Iris pigment epithelial cell (primary cell): ENCODE results near the gene KIF4B.
"Not testable (repeated sequence)": the region's sequence is repeated elsewhere in the genome, so short reads cannot be mapped to it uniquely, and the experiment has no call there.

Experiments
- DNase-seq: peaks from one replicate; pipeline ENCODE4 v3.0.0-alpha.2; 2011; ENCODE audit warnings: low read depth

Gene KIF4B

DNA sequence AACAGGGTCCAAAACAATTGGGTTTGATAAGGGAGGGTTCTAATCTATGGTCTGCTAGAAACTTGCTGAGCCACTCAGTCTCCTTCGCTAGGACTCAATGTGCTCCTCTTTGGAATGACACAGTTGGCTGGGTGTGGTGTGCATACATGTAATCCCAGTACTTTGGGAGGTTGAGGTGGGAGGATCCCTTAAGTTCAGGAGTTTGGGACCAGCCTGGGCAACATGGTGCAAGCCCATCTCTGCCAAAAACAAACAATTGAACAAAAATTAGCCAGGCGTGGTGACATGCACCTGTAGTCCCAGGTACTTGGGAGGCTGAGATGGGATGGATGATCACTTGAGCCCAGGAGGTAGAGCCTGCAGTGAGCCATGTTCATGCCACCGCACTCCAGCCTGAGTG lies 2.7 kb upstream of the KIF4B start:
- no peak for DNase-seq

DNA sequence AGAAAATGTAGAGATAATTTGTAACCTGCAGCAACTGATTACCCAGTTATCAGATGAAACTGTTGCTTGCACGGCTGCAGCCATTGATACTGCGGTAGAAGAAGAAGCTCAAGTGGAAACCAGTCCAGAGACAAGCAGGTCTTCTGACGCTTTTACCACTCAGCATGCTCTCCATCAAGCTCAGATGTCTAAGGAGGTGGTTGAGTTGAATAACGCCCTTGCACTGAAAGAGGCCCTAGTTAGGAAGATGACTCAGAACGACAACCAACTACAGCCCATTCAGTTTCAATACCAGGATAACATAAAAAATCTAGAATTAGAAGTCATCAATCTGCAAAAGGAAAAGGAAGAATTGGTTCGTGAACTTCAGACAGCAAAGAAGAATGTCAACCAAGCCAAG lies 1.7 kb downstream of the KIF4B start:
- no peak for DNase-seq

- no peak for DNase-seq
Observed at GRCh38 chr5:155017610-155018009, 4.1 kb downstream of the KIF4B start.

DNA sequence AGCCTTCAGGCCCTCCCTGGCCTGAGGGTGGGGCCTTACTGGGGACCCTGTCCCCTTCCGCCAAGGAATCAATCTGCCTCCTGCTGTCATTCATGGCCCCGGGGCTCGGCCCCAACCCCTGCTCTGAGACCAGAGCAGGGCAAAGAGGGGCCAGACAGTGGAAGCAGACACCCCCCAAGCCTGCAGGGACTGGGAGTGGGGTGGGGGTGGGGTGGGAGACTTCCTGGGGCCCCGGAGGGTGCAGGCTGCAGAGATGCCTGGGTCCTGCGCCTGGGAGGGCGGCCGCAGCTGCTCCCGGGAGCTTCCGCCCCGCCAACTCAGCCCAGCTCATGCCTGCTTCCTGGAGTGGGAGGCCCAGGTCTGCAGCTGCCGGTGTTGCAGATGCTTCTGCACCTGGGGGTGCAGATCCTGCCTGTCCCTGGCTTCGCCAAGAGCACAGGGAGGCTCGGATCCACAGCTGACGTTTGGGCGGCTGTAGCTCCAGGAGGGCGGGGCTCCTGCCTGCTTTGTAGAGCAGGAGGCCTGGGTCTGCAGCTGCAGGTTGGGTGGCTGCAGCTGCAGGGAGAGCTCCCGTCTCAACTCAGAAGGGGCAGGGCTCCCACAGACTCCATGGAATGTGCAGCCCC lies 6.2 kb downstream of the KIF4B start:
- DNase-seq = no peak

- no peak for DNase-seq
Observed at GRCh38 chr5:155021842-155022241, 8.3 kb downstream of the KIF4B start.

DNA sequence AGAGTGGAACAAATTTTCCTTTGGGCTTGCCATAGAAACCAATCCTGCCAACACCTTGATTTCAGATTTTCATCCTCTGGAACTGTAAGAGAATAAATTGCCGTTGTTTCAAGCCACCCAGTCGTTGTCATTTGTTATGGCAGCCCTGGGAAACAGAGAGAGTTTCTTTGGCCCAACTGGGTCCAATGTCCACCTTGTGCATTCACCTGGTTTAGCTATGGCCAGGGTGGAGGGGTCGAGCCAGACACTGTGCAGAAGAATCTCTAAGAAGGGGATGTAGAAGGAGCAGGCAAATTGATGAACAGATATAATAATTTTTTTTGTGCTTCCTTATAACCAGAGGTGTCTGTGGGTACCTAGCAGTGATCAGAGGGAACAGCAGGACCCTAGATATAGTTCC lies 9.8 kb downstream of the KIF4B start:
- no peak for DNase-seq

DNA sequence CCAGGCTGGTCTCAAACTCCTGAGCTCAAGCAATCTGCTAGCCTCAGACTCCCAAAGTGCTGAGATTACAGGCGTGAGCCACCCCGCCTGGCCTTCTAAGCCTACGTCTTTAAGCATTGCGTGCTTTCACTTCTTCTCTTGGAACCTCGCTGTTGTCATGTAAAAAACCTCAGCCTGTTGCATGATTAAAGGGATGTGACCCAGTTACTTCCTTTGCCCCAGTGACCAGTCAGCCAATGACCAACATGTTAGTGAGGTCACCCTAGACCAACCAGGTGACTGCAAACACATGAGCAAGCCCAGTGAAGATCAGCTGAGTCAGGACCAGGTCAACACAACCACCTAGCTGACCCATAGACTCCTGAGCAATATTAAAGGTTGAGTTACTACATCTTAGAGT lies 10.5 kb downstream of the KIF4B start:
- no peak for DNase-seq

- DNase-seq = no peak
Observed at GRCh38 chr5:155025895-155026294, 12.3 kb downstream of the KIF4B start.

DNA sequence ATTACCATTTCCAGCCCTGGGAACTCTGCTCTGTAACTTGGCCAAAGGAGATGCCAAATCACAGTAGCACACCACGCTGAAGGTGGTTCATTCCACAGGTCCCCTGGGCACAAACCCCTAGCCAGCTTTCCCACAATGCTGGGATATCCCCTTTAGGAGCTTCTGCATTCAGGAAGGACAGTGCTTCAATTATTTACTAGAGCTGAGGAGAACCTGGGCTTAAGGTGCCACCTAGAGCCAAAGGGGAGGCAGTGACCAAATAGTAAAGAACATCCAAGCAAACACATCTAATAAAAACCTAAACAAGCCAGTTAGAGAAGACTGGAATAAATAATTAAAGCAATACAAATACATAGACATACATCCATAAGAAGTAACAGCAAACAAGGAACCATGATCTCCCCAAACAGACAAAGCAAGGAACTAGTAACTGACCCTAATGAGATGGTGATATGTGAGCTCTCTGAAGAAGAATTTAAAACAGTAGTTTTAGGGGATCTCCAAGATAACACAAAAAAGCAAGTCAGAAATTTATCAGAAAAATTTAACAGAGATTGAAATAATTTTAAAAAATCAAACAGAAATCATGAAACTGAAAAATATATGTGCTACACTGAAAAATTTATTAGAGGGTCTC lies 14.6 kb downstream of the KIF4B start:
- no peak for DNase-seq

DNA sequence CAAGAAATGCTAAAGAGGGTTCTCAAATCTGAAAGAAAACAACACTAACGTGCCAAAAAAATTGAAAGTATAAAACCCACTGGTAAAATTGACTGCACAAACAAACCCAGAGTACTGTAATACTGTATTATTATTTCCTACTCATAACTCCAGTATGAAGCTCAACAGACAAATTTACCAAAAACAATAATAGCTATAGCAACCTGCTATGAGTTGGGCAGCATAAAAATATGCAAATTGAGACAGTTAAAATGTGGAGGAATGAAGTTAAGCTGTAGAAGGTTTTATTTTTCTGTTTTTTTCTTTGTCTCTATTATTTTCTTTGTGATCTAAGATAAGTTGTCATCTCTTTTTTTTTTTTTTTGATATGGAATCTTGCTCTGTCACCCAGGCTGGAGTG lies 15.7 kb downstream of the KIF4B start:
- no peak for DNase-seq

DNA sequence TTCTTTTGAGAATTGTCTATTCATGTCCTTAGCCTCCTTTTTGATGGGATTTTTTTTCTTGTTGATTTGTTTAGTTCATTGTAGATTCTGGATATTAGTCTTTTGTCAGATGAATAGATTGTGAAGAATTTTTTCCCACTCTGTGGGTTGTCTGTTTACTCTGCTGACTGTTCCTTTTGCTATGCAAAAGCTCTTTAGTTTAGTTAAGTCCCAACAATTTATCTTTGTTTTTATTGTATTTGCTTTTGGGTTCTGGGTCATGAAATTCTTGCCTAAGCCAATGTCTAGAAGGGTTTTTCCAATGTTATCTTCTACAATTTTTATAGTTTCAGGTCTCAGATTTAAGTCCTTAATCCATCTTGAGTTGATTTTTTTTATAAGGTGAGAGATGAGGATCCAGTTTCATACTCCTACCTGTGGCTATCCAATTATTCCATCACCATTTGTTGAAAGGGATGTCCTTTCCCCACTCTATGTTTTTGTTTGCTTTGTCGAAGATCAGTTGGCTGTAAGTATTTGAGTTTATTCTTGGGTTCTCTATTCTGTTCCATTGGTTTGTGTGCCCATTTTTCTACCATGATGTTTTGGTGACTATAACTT lies 20.7 kb downstream of the KIF4B start:
- not testable (repeated sequence) for DNase-seq

DNA sequence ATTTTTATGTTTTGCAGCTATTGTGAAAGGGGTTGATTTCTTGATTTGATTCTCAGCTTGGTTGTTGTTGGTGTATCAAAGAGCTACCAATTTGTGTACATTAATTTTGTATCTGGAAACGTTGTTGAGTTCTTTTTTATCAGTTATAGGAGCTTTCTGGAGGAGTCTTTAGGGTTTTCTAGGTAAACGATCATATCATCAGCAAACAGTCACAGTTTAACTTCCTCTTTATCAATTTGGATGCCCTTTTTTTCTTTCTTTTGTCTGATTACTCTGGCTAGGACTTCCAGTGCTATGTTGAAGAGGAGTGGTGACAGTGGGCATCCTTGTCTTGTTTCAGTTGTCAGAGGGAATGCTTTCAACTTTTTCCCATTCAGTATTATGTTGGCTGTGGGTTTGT lies 21.5 kb downstream of the KIF4B start:
- DNase-seq = not testable (repeated sequence)

- DNase-seq = peak; percentile 2
Observed at GRCh38 chr5:155040984-155041653, 27.6 kb downstream of the KIF4B start.

GRCh38 chr5:155044591-155044990 lies 31.0 kb downstream of the KIF4B start:
- no peak for DNase-seq

DNA sequence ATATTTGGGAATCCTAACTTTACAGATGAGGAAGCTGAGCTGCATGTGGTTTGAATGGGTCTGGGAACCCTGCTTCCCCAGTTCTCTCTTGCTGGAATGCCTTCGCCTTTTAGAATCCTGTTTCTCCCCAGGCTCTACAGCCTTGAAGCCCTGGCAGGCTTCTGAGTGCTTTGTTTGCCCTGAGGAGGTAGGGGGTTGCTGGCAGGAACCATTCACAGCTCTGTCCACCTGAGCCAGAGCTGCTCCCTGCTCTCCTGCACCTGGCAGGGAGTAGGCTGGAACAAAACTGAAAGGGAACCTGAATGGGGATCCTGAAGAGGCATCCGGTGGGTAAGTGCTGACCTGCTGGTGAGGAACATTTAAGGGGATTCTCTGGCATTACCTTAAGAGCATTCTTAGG lies 33.0 kb downstream of the KIF4B start:
- no peak for DNase-seq

GRCh38 chr5:155047818-155048217 lies 34.3 kb downstream of the KIF4B start:
- DNase-seq = no peak

GRCh38 chr5:155049569-155050383 lies 36.2 kb downstream of the KIF4B start:
- peak; percentile 26 for DNase-seq

GRCh38 chr5:155050384-155051019 lies 36.9 kb downstream of the KIF4B start:
- DNase-seq = no peak

DNA sequence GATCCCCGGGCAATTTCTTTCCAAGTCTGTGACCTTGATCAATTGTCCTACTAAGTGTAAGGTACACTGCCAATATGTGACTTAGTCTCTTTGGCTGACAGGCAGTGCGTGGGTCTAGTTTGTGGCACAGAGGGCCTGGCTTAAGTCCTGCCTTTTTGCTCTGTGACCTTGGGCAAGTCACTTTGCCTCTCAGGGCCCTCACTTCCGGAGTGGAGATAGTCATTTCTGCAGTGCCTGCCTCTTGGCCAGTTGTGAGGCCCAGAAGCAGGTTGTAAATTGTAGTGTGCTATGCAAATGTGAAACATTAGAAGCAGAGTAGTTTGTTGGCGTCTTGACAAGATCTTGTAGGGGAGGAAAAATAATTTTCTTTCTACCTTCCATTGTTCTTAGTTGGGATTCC lies 39.0 kb downstream of the KIF4B start:
- no peak for DNase-seq

DNA sequence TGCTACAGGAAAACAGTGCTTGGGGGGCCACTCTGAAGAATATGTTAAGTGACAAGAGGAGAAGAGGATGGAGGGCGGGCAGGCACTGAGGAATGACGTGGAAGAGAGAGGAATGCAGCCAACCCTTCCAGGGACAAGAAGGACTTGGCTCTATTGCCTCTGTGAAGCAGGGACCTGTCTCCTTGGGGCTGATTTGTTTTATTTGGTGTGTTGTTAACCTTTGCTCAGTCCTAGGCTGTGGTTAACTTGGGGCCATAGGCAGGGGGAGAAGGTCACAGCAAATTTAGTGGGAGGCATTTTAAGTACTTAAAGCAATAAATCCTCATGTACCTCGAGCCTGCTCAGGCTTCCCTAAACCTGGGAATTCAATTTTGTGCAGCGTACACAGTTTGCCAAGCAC lies 39.9 kb downstream of the KIF4B start:
- DNase-seq = no peak

GRCh38 chr5:155056644-155057269 lies 43.2 kb downstream of the KIF4B start:
- no peak for DNase-seq
